Neuronal stem cell (in vitro differentiated cells): ENCODE results near the gene MBLAC2.

Experiments
- DNase-seq: peaks from one replicate; pipeline ENCODE4 v3.0.0-alpha.2; 2013; ENCODE audit warnings: low spot score
- H2AFZ ChIP-seq: one replicate; pipeline ENCODE4 v1.6.1; 2013; ENCODE audit warnings: mild to moderate bottlenecking, low read length, inconsistent platforms
- H2AK5ac ChIP-seq: 2 replicates; pipeline ENCODE4 v1.6.1; 2013; ENCODE audit warnings: low read depth, mild to moderate bottlenecking, inconsistent platforms, low read length, moderate library complexity, mixed read lengths
- H2BK120ac ChIP-seq: 2 replicates; pipeline ENCODE4 v1.6.1; 2013; ENCODE audit warnings: low read depth, mild to moderate bottlenecking, inconsistent platforms, low read length, moderate library complexity, mixed read lengths
- H2BK12ac ChIP-seq: one replicate; pipeline ENCODE4 v1.6.1; 2013; ENCODE audit warnings: low read length, inconsistent platforms
- H2BK15ac ChIP-seq: 2 replicates; pipeline ENCODE4 v1.6.1; 2013; ENCODE audit warnings: mild to moderate bottlenecking, low read length, inconsistent platforms, mixed read lengths
- H2BK5ac ChIP-seq: one replicate; pipeline ENCODE4 v1.6.1; 2013; ENCODE audit warnings: inconsistent platforms, mild to moderate bottlenecking, low read length, moderate library complexity
- H3K14ac ChIP-seq: one replicate; pipeline ENCODE4 v1.6.1; 2013; ENCODE audit warnings: low read length, inconsistent platforms
- H3K18ac ChIP-seq: 2 replicates; pipeline ENCODE4 v1.6.1; 2013; ENCODE audit warnings: low read length, inconsistent platforms
- H3K23ac ChIP-seq: 2 replicates; pipeline ENCODE4 v1.6.1; 2013; ENCODE audit warnings: low read depth, mild to moderate bottlenecking, mixed read lengths, low read length, inconsistent platforms; ENCODE audit not compliant: poor library complexity
- H3K27ac ChIP-seq: replicated peaks from 3 replicates; pipeline ENCODE4 v1.5.1; 2013; ENCODE audit warnings: low read length, inconsistent platforms
- H3K27me3 ChIP-seq, 3 experiments: 2 replicates each; pipeline ENCODE4 v1.6.1; 2013; ENCODE audit warnings: low read length in 3 of 3, mild to moderate bottlenecking in 2 of 3, inconsistent platforms in 1 of 3, low read depth in 1 of 3, mixed read lengths in 1 of 3, moderate library complexity in 1 of 3; ENCODE audit not compliant: control insufficient read depth in 3 of 3, insufficient read depth in 3 of 3
- H3K36me3 ChIP-seq, 2 donors: replicated peaks in 1 of 2; 2 replicates each; pipeline ENCODE4 v1.6.1; 2013; ENCODE audit warnings: low read length in 2 of 2; ENCODE audit not compliant: control insufficient read depth in 2 of 2, insufficient read depth in 2 of 2
- H3K4ac ChIP-seq: 2 replicates; pipeline ENCODE4 v1.6.1; 2013; ENCODE audit warnings: inconsistent platforms, mild to moderate bottlenecking, low read length, moderate library complexity
- H3K4me1 ChIP-seq, 2 donors: 1 replicate in 1 of 2; 2 replicates in 1 of 2; pipeline ENCODE4 v1.6.1; 2013; ENCODE audit warnings: low read length in 2 of 2, low read depth in 1 of 2; ENCODE audit not compliant: control insufficient read depth in 2 of 2, insufficient read depth in 1 of 2
- H3K4me2 ChIP-seq: one replicate; pipeline ENCODE4 v1.6.1; 2013; ENCODE audit warnings: mild to moderate bottlenecking, low read length, inconsistent platforms; ENCODE audit not compliant: insufficient read depth, poor library complexity, severe bottlenecking
- H3K4me3 ChIP-seq, 2 donors: 2 replicates each; pipeline ENCODE4 v1.5.1; 2013; ENCODE audit warnings: low read length in 2 of 2, mild to moderate bottlenecking in 2 of 2, inconsistent platforms in 1 of 2, moderate library complexity in 1 of 2
- H3K79me1 ChIP-seq: one replicate; pipeline ENCODE4 v1.6.1; 2013; ENCODE audit warnings: low read depth, mild to moderate bottlenecking, inconsistent platforms, low read length, moderate library complexity
- H3K9ac ChIP-seq: one replicate; pipeline ENCODE4 v1.6.1; 2013; ENCODE audit warnings: mild to moderate bottlenecking, low read depth, low read length, inconsistent platforms; ENCODE audit not compliant: poor library complexity
- H3K9me3 ChIP-seq, 2 donors: replicated peaks in 1 of 2; 2 replicates each; pipeline versions ENCODE3 to v1.6.1; 2013; ENCODE audit warnings: low read length in 2 of 2, mild to moderate bottlenecking in 2 of 2, inconsistent platforms in 1 of 2, low read depth in 1 of 2, mixed read lengths in 1 of 2, moderate library complexity in 1 of 2; ENCODE audit not compliant: control insufficient read depth in 2 of 2, insufficient read depth in 1 of 2
- H4K8ac ChIP-seq: one replicate; pipeline ENCODE4 v1.6.1; 2013; ENCODE audit warnings: low read depth, mild to moderate bottlenecking, inconsistent platforms, low read length, moderate library complexity
- H4K91ac ChIP-seq: one replicate; pipeline ENCODE4 v1.6.1; 2013; ENCODE audit warnings: low read length, low read depth, mild to moderate bottlenecking, inconsistent platforms; ENCODE audit not compliant: poor library complexity
- WGBS, 2 donors: extraction: QIAGEN DNeasy Blood & Tissue Kit; methylation state at CpG; one replicate each; pipeline ENCODE4 v1.1.7; 2013; ENCODE audit warnings: missing lambda C conversion rate in 2 of 2, mixed read lengths in 1 of 2; ENCODE audit not compliant: insufficient read length in 2 of 2, insufficient replicate concordance in 1 of 2; ENCODE audit errors: extremely low coverage in 2 of 2; 5-methylcytosine and 5-hydroxymethylcytosine counted together

Gene MBLAC2

DNA sequence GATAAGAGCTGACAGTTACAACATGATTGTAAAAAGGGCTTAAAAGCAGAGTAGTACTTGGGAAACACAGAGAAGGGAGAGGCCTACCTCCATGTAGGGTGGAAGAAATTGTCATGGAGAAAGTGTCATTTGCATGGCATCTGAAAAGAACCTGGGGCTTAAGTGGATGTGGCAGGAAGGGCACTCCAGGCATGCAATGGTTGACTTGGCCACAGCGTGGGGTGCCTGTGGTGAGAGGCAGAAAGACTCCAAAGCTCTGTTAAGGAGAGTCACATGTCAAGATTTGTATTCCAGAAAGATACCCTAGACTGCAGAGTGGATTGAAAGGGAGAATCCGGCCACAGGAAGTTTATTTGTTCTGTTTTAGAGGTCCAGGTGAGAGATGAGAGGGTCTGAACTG, 2.5 kb upstream of the MBLAC2 start:
- Histone ChIP-seq H3K9ac (no peak overlapping the region), H3K14ac (no peak overlapping the region), H3K4me1 (peaks cover 2 to 16% of the 10 kb centered on the region in 2 donors), H2BK15ac (no peak overlapping the region), H4K91ac (no peak overlapping the region), H3K4me2 (no peak overlapping the region), H3K4me3 (no peak overlapping the region), H3K36me3 (no peaks in the 10 kb centered on the region), H2BK120ac (no peak overlapping the region), H3K4ac (no peak overlapping the region), H2BK12ac (no peak overlapping the region), H3K23ac (no peak overlapping the region), H3K9me3 (no peaks in the 10 kb centered on the region), H3K27me3 (peaks cover 0 to 14% (median 0%) of the 10 kb centered on the region in 3 experiments), H2AK5ac (no peak overlapping the region), H3K18ac (no peak overlapping the region), H3K79me1 (no peaks in the 10 kb centered on the region), H2AFZ (peak overlapping the region; percentile 66), H3K27ac (no peak overlapping the region), H4K8ac (no peak overlapping the region), H2BK5ac (no peak overlapping the region)
- DNase-seq = no peak
- no CpG with 5 or more reads among the region's 2 CpGs for WGBS, 2 donors

DNA sequence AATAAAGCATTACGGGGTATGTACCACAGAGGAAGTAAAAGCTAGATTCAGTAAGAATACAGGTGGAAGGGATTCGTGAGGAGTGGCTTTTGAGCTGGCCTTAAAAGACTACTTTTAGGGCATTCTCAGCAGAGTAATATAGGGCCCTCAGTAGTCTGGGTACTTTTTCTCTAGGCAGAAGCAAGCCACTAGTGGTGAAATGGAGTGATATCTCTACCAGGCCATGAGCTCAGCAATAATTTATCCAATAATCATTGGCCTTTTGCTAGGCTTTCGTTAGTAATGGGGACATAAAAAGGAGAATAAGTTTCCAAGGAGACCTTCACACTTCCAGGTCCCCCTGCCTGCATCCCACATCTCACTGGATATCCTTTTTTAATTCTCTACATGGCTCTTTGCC, 1.8 kb upstream of the MBLAC2 start:
- Histone ChIP-seq H2BK15ac (no peak overlapping the region), H2BK120ac (no peak overlapping the region), H3K27ac (no peak overlapping the region), H3K9ac (no peak overlapping the region), H3K4me3 (no peak overlapping the region), H3K4ac (no peak overlapping the region), H3K18ac (no peak overlapping the region), H2AK5ac (no peak overlapping the region), H3K14ac (no peak overlapping the region), H4K8ac (no peak overlapping the region), H4K91ac (no peak overlapping the region), H3K23ac (no peak overlapping the region), H3K36me3 (no peaks in the 10 kb centered on the region), H3K9me3 (no peaks in the 10 kb centered on the region), H3K4me1 (peaks cover 2 to 16% of the 10 kb centered on the region in 2 donors), H3K79me1 (no peaks in the 10 kb centered on the region), H3K4me2 (no peak overlapping the region), H3K27me3 (peaks cover 0 to 14% (median 0%) of the 10 kb centered on the region in 3 experiments), H2BK5ac (no peak overlapping the region), H2BK12ac (no peak overlapping the region), H2AFZ (peak overlapping the region; percentile 25)
- no CpG with 5 or more reads among the region's 3 CpGs for WGBS, 2 donors
- no peak for DNase-seq

DNA sequence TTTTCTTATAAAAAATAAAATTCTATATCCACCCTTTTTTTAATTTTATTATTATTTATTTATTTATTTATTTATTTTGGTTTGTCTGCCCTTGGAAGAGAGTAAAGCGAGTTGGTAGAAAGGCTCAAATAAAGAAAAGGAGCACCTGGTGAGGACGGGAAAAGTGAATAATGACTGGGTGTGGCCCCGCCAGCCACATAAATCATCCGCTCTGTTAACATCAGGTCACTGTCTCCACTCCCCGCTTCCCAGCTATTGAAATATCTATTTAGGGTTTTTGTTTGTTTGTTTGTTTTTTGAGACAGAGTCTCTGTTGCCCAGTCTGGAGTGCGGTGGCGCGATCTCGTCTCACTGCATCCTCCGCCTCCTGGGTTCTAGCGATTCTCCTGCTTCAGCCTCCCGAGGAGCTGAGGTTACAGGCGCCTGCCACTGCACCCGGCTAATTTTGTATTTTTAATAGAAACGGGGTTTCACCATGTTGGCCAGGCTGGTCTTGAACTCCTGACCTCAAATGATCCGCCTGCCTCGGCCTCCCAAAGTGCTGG, 937 bp upstream of the MBLAC2 start:
- H3K14ac ChIP-seq = no peak overlapping the region
- no peaks in the 10 kb centered on the region for H3K9me3 ChIP-seq
- peak overlapping the region in 1 of 2 donors; percentile 61 for H3K4me3 ChIP-seq
- H3K9ac ChIP-seq = no peak overlapping the region
- no peak overlapping the region for H2BK5ac ChIP-seq
- H3K27me3 ChIP-seq = peaks cover 0 to 14% (median 0%) of the 10 kb centered on the region in 3 experiments
- H2BK12ac ChIP-seq = no peak overlapping the region
- no peak overlapping the region for H3K4me2 ChIP-seq
- WGBS, 2 donors = no CpG with 5 or more reads among the region's 17 CpGs
- no peak overlapping the region for H4K91ac ChIP-seq
- H2AK5ac ChIP-seq = no peak overlapping the region
- H3K18ac ChIP-seq = no peak overlapping the region
- H2AFZ ChIP-seq = no peak overlapping the region
- H3K27ac ChIP-seq = no peak overlapping the region
- H3K4me1 ChIP-seq = peaks cover 2 to 16% of the 10 kb centered on the region in 2 donors
- no peaks in the 10 kb centered on the region for H3K36me3 ChIP-seq
- no peaks in the 10 kb centered on the region for H3K79me1 ChIP-seq
- H2BK15ac ChIP-seq = no peak overlapping the region
- H3K4ac ChIP-seq = no peak overlapping the region
- no peak overlapping the region for H4K8ac ChIP-seq
- no peak for DNase-seq
- H3K23ac ChIP-seq = no peak overlapping the region
- H2BK120ac ChIP-seq = no peak overlapping the region

DNA sequence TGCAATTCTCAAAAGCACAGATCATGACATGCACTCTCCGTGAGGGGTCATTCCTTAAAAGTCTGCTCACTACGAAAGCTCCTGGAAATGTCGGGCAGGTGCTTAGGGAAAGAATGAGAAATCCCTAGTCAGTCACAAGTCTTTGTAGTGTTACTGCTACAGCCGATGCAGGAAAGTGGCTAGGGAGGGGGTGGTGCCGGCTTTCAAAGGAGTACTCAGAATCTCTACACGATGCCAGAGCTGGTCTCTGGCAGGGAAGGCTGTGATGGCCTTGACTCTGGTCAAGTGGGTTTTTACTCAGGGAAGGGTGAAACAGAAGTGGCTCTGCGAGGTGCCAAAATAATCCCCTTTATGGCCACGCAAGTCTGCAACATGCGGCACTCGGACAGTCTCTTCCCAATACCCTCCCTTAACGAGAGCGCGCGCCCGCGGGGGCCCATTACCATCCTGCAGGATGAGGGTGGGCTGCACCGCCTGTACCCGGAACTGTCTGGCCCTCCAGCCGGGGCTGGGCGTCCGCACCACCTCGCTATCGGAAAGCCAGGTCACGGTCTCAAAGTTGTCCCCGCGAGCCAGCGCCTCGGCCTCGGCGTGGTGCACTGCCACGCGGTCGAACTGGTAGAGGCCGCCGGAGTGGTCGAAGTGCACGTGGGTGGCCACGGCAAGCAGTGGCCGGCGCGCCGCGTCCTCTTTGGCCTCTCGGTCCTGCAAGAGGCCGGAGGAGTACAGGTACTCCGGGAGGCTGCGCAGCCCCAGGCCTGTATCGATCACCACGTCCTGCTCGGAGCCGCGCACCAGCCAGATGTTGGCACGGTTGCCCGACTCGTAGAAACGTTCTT, 956 bp downstream of the MBLAC2 start:
- Histone ChIP-seq H3K4me2 (peak overlapping the region; percentile 98), H2BK120ac (no peak overlapping the region), H3K18ac (peak overlapping the region; percentile 98), H3K9me3 (no peaks in the 10 kb centered on the region), H2BK15ac (no peak overlapping the region), H3K27me3 (peaks cover 0 to 14% (median 0%) of the 10 kb centered on the region in 3 experiments), H2AFZ (peak overlapping the region; percentile 94), H4K8ac (no peak overlapping the region), H3K23ac (peak overlapping the region; percentile 96), H3K14ac (peak overlapping the region; percentile 5), H3K36me3 (no peaks in the 10 kb centered on the region), H3K4ac (no peak overlapping the region), H2BK5ac (peak overlapping the region; percentile 92), H3K9ac (peak overlapping the region; percentile 97), H3K27ac (no peak overlapping the region), H3K4me1 (peaks cover 2 to 16% of the 10 kb centered on the region in 2 donors), H2BK12ac (no peak overlapping the region), H3K4me3 (peak overlapping the region; percentile 61 to 87), H3K79me1 (no peaks in the 10 kb centered on the region), H4K91ac (no peak overlapping the region), H2AK5ac (no peak overlapping the region)
- no CpG with 5 or more reads among the region's 56 CpGs for WGBS, 2 donors
- no peak for DNase-seq
